Stimulated activated CD4-positive, alpha-beta T cell treated with anti-CD3 and anti-CD28 coated beads, Interleukin-4, amount 100 ng/mL, for 48 hours (primary cell): ENCODE results near the gene RNU6-7.

Experiments
- DNase-seq, 2 donors: peaks; one replicate each; pipeline ENCODE4 v3.0.0-alpha.2; 2020; ENCODE audit warnings: low read depth in 2 of 2

Gene RNU6-7

GRCh38 chr14:32201816-32202490, at the start of gene RNU6-7:
TSS of gene RNU6-7 (plus strand) at chr14:32202045.
- no peak for DNase-seq

- no peak for DNase-seq
Observed at GRCh38 chr14:32166029-32166428, 35.8 kb upstream of the RNU6-7 start.

DNA sequence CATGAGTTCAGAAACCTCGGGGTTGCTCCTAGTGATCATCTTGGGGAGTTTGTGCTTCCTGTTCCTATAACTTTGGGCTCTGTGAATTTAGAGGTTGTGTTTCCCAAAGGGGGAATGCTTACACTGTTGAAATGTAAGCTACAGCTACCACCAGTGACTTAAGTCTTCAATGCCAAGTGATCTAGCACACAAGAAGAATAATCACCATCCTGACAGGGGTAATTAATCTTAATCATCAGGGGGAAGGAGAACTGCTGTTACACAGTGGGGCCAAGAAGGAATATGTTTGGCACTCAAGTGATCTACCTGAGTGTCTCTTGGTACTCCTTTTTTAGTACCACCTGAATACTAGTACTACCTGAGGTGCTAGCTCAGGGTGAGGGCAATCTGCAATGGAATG, 34.9 kb upstream of the RNU6-7 start:
- no peak for DNase-seq

- DNase-seq, result no peak
Observed at GRCh38 chr14:32167907-32168306, 33.9 kb upstream of the RNU6-7 start.

DNA sequence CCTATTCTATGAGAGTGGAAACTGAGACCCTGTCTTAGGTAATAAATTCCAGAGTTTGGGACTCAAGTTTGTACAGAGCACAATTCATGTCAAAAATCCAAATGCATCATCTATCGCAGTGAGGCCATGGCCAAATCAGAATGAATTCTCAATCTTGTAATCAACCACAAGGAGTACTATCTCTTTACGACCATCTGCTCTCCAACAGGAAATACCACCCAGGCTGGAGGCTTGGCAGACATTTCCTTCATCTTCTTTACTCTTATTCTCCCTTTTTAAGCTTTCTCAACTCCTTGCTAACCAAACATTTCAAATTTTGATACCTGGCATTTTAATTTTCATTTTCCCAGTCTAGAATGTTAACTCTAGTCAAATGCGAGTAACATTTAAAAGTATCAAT, 32.7 kb upstream of the RNU6-7 start:
- DNase-seq, result no peak

DNA sequence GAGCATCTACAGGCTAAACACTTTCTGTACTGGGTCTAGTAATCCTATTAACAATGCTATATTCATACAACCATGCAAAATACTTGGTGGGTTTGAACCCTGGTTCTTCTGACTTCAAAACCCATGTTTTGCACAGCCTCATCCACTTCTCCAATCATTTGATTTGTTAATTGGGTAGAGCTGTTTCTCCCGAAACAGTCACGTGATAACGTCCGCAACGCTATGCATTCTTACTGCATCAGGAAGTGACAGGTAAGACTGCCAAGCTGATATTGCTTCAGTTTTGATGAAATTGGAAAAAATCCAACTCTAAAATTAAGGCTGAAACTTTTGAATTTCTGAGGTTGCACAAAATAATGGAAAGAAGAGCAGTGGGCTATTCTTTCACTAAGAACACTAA, 30.4 kb upstream of the RNU6-7 start:
- DNase-seq, result no peak

GRCh38 chr14:32183151-32184058, 18.4 kb upstream of the RNU6-7 start:
- DNase-seq, result no peak

GRCh38 chr14:32185097-32185496, 16.7 kb upstream of the RNU6-7 start:
- DNase-seq, result no peak

DNA sequence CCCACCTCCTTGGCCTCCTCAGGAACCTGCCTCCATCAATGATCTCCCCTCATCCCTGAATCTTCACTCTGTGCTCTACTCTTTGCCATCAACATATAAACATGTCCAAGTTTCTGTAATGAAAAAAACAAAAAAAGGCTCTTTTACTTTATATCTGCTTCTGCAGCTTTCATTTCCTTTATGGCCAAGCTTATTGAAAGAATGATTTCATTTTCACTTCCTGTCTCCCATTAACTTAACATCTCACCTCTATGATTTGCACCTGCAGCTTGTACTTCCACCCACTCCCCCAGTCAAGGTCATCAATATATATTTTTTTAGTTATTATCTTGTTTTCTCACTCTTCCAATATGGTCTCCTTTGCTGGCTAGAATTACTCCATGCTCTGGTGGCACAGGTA, 15.6 kb upstream of the RNU6-7 start:
- no peak for DNase-seq

GRCh38 chr14:32189811-32190210, 12.0 kb upstream of the RNU6-7 start:
- DNase-seq, result no peak

DNA sequence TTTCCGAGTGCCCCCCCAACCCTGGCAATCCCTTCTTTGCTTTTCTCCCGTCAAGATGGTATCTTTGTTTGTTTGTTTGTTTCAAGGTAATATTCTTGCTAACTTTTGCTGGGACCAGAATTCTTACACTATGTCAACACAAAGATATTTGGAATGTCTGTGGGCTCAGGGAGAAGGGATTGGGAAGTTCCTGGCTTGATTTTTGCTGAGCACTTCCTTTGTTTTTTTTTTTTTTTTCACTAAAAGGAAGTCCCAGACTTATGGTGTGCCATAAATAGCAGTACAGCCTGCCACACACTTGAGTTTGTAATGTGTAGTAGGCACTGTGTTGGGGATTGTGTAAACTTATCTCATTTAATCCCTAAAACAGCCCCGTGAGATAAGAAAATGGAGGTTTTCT, 11.2 kb upstream of the RNU6-7 start:
- no peak for DNase-seq

DNA sequence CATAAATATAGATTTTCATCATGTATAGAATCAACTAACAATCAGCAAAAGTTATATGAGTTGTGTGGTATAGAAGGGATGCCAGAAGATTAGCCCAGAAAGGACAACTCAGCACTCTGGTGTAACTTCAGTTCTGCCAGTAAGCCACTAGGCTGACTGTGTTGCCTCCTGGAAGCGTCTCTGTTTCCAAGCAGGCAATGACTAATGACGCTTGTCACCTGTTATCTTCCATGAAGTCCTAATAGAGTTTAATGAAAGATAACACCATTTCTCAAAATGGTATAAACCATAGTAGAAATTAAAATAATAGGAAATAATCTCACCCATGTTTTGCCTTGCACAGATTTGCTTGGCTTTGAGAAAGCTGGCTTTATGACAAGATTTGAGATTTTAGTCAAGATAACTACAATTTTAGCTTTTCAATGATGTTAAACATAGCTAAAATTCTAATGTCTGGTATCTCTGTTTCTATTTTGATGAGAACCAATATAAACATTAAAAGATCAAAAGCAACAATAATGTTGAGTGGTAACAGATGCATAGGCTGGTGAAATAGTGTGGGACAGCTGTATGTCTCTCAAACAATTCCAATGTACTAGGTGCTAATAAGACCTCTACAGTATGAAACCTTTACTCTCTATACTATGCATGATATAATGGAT, 9.0 kb upstream of the RNU6-7 start:
- DNase-seq, result no peak

DNA sequence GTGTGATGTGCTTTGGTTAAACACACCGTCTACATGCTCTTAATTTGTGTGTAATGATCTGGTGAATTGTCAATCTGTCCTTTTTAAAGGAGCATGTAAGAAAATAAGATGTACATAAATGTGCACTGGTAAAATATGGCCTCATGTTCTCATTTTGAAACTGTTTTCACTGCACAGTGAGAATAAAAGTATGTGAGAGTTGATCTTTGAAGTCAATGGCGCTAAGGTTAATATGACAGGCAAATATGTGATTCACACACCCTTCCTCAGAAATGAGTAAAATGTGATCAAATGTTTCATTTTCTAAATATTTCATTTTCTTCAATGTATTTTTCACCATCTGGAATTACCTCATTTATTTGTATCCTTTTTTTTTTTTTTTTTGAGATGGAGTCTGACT, 8.3 kb upstream of the RNU6-7 start:
- no peak for DNase-seq

DNA sequence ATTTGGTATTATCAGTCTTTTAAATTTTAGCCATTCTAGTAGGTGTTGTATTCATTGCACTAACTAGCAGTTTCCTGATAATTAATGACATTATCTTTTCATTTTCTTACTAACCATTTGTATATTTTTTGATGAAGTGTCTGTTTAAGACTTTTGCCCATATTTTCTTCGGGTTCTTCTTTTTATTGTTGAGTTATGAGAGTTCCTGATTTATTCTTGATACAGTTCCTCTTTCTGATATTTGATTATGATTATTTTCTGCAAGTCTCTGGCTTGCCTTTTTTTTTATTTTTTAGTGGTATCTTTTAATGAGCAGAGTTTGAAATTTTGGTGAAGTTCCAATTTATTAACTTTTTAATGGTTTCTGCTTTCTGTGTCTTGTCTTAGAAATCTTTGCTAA, 6.2 kb upstream of the RNU6-7 start:
- DNase-seq, result no peak

DNA sequence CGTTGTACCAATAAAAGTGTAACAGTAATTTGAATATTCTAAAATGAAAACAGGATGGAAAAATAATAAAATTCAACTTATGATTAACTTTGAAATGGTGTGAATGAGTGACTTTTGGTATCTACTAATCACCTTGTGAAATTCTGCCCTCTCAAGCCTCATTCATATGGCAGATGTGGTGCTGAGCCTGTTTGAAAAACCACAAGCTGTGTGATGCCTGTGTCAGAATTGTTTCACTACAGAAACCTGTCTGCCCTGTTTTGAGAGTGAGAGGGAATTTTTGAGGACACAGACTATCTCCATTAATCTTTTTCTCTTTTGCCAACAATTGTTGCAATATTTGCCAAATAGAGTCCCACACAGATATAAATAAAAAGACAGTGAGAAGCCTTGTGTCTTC, 3.9 kb upstream of the RNU6-7 start:
- no peak for DNase-seq

GRCh38 chr14:32200368-32201192, 1.3 kb upstream of the RNU6-7 start:
- DNase-seq, result no peak

- peak; percentile 71 to 73 for DNase-seq
Observed at GRCh38 chr14:32201193-32201815, 541 bp upstream of the RNU6-7 start.

GRCh38 chr14:32202491-32202997, 699 bp downstream of the RNU6-7 start:
- DNase-seq, result no peak

GRCh38 chr14:32202998-32203882, 1.4 kb downstream of the RNU6-7 start, which contains the start of gene RNU6-8:
TSS of gene RNU6-8 (minus strand) at chr14:32203269.
- peak; percentile 76 to 78 for DNase-seq

- no peak for DNase-seq
Observed at GRCh38 chr14:32203928-32204357, 2.1 kb downstream of the RNU6-7 start.
